NCI-H510A treated with DMSO at 0.1 percent for 48 hours (cell line): ENCODE data around the gene DDX51.
"Not testable (repeated sequence)": the region's sequence is repeated elsewhere in the genome, so short reads cannot be mapped to it uniquely, and the experiment has no call there.

Source experiments
- DNase-seq: peaks from one replicate; lab custom pipeline; 2025; lab: John Stamatoyannopoulos, UW

DDX51 gene

DNA sequence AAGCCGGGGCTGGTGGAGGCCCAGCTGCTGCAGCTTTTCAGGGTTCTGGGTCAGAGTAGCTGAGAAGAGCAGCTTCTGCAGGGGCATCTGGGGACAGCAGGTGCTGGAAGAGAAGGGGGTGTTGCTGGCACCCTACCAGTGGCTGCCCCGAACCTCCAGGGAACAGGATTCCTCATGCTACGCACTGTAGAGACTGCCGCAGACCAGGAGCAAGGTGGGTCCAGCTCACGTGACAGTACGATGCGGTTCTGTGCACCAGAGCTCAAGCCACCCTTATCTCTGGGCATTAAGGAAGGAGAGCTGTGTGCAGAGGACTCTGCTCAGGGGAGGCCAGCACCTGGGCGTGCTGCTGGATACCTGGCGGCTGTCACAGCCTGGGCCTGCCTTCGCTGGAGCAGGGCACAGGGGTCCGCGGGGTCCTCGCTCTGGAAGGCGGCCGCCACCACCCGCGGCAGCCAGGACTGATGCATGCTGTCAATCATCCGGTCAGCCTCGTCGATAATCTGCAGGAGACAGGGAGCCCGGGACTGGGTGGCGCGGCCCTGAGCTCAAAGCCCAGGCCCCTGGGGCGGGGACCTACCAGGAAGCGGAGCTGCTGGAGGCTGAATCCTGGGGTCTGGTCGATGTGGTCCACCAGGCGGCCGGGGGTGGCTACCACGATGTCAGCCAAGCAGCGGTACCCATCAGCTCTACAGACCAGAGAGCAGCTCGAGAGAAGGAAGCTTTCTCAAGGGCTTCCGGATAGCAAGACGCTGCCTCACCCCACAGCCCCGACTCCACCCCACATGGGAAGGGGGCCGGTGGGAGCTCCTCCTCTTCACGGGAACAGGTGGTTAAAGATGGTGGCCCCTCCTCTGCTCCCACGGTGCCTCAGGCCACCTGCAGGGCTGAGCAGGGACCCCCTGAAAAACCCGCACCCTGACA, 2.9 kb downstream of the DDX51 start:
- DNase-seq, result no peak

DNA sequence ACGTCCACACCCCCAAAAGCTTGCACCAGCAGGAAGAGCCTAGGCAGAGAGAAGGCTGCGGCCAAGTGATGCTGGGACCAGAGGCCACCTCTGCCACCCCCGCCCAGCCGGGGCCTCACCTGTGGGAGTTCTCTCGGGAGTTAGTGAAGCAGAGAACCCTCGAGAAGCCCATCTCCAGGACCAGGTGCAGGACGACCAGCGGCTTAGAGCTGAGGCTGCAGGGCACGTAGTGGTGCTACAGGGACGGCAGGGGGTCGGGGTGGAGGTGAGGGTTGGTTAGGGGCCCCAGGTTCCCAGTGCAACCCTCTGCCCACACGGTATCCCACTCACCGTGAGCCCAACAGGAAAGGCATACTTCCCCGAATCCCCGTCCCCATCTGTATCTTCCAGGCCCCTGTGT, 3.6 kb downstream of the DDX51 start:
- no peak for DNase-seq

GRCh38 chr12:132139912-132140311, 4.2 kb downstream of the DDX51 start:
- no peak for DNase-seq

DNA sequence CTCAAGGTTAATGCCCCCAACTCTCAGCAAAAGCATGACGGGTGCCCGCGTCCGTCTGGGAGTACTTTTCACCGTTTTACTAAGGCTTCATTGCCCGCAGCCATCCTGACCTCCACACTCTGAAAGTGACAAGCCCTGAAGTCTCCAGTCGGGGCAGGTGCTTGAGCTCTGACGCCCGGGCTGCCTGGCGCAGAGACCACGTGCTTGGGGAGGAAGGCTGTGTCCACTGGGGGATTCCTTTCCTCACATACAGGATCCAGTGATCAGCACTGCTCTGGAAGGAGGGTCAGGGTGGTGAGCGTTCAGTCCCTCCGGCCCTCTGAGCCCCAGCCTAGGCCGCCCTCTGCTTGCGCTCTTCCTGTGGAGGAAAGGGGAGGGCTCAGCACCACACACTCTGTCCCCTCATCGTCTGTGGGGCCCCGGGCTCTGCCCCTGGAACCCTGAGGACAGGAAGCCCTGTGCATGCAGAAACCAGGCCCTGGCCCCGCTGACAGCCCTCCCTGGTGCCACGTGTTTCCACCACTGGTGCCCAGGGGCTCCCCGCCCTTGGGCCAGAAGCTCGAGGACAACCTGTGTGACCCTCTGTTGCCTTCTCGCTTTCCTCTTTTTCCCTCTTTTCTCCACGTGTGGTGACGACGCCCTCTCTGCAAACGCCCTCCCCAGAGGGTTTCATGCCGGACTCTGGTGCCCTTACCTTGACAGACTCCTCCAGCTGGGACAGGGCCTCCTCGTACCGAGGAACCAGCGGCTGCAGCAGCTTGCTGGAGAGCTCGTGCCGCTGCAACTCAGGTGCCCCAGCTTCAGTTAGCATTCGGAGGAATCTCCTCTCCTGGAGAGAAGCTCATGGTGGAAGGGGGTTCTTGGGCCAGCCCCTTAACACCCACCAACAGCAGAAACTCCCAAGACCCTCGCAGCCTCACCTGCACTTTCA, 4.9 kb downstream of the DDX51 start:
- DNase-seq, result no peak

DNA sequence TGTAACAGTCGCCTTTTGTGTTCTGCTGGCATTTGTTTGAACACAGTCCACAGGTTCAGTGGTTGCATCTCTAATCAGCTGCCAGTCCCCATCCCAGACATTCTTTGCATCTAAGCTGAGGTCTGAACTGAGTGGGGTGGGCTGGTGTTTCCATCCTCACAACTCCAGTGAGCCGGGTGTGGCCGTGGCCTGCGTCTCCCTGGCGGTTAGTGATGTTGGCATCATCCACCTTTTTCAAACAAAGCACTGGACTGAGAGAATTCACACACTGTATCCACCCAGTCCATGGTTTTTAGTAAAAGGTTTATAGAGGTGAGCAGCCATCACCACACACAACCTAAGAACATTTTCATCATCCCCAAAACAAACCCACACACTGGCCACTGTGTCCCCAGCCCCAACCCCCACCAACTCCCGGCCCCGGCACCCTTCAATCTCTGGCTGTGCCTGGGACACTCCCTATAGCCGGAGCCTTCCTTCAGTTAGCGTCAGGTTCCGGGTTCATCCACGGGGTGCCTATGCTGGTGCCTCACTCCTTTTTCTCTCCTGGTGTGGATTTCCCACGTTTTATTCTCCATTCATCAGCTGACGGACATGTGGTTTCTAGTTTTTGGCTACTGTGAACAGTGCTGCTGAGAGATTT, 6.5 kb downstream of the DDX51 start:
- no peak for DNase-seq

GRCh38 chr12:132136226-132136625, 7.9 kb downstream of the DDX51 start:
- not testable (repeated sequence) for DNase-seq

- DNase-seq, result not testable (repeated sequence)
These were observed 9.4 kb downstream of the DDX51 start for GRCh38 chr12:132134653-132135183.

DNA sequence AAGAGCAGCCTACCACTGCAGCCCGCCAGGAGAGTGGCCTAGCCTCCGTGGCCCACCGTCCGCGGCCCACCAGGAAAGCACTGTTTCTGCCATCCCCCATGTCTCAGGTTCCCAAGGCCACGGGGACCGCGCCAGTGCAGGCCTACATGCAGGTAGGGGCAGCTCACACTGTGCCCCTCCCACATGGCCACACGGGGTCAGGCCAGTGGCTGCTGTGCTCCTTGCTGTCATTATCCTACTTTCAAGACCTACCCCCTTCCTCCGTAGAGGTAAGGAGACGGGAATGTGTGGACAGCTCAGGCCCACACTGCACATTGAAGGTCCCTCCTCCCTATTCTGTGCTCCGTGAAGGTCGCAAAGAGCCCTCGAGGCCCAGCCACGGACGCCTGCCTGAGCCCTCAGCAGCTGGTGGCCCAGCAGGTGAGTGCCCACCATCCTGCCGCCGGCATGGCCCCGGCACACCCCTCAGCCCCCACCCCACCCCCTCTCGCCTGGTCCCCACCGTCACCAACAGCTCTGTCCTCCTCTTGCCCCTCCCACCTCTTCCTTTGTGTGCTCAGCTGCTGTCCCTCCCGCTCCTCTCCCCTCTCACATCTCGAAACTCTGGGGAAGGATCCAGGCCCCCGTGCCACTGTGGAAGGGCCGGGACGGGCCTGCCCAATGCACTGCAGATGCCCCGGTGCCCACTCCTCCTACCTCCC, 10.0 kb downstream of the DDX51 start:
- DNase-seq, result peak; percentile 89

DNA sequence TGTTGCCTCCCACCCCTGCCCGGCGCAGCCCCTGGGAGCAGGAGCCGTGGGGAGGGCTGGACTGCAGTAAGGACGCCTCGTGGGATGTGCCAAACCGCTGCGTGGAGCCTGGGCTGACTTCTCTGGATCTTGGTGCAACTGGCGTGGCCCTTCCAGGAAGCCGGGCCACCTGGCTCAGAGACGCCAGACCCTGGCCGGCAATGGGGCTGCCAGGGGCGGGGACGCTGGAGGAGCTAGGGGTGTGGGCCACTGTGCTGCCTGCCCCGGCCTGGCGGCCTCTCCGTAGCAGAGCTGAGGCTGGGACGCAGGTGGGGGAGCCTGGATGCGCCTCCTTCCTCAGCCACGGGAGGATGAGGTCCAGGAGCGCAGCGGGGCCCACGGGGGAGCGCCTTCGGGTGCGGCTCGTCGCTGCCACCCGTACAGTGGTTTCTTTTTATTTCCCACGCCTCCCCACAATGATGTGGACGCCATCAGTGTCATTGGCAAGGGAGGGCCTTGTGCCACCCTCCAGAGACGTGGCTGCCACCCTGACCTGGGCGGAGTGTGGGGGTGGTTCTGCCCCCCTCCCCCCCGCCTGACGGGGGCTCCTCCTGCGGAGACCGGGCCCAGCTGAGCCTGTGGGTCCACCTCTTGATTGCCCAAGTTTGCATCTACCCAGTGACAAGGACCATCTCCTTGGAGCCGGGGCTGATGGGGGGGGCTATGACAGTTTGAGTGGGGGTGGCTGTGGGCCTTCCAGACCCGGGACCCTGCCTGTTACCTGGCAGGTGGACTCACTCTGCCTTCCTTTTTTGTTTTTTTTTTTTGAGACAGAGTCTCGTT, 11.3 kb downstream of the DDX51 start:
- DNase-seq, result no peak

GRCh38 chr12:132131952-132132351, 12.2 kb downstream of the DDX51 start:
- DNase-seq, result no peak

- DNase-seq, result no peak
These were observed 12.9 kb downstream of the DDX51 start for GRCh38 chr12:132131229-132131628.

GRCh38 chr12:132130690-132131089, 13.4 kb downstream of the DDX51 start:
- DNase-seq, result no peak

DNA sequence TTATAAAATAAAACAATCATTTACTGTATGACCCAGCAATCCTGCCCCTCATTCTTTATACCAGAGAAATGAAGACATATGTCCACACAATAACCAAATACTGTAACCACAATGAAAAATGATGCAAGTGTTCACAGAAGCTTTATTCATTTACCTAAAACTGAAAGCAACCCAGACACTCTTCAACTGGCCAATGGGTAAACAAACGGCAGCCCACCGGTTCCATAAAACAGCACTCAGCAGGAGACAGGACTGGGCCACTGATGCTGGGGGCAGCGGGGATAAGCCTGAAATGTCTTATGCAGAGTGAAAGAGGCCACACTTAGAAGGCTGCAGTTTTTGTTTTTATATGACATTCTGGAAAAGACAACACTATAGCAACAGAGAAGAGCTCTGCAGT, 15.1 kb downstream of the DDX51 start:
- no peak for DNase-seq

DNA sequence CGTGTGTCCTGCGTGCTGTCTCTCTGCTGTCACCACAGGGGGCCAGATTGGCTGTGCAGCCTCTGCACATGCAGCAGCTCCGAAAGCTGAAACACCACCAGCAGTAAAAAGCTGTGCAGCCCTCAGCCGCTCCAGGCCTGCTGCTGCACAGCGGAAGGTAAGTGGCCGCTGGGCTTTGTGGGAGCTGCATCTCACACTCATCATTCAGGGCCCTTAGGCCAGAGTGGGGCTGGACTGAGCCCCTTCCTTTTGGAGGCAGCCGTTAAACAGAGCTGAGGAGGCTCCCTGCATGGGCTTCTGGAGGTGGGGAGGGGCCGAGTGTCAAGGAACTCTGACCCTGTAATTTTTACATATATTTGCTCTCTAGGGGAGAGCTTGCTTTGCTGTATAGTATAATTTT, 17.1 kb downstream of the DDX51 start:
- DNase-seq, result no peak

DNA sequence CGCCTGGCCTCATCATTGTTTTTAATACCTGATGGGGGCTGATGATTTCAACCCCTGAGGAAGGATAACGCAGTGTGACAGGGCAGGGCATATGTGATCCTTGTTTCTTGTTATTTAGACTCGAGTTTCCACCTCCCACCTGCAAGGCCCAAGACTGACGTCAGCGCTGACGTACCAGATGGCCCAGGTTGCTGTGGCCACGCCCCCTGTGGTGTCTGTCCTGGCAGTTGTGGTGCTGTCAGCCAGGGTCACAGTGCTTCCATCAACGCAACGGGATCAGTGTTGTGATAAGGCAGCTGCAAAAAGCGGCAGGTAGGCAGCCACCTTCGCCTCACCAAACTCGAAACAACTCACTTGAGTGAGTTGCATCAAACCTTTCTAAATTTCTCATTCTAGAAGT, 18.4 kb downstream of the DDX51 start:
- DNase-seq, result no peak

- no peak for DNase-seq
These were observed 19.2 kb downstream of the DDX51 start for GRCh38 chr12:132124766-132125425.

DNA sequence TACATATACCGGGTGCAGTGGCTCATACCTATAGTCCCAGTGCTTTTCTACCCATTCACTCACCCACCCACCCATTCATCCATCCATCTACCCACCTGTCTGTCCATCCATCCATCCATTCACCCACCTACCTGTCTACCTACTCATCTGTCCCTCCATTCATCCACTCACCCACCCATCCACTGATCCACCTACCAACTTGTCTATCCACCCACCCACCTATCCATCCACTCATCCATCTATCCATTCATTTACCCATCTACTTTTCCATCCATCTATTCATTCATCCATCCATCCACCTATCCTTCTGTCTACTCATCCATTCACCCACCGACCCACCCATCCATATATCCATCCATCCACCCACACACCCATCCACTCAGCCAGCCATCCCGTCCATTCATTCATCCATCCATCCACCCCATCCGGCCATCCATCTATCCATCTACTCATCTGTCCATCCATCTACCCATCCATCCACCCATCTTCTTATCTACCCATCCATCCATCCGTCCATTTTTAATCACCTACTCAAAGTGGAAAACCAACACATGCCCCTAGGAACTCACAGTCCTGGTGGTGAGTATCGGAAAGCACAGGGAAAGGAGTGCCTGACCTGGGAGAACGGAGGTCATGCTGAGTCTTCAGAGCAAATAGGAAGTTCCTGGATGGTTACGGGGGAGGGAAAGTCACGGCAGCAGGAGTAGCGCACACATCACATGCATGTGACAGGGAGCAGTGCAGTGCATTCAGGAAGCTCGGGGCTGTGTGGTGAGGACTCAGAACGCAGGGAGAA, 20.0 kb downstream of the DDX51 start:
- DNase-seq, result no peak

GRCh38 chr12:132121283-132121682, 22.8 kb downstream of the DDX51 start:
- no peak for DNase-seq

DNA sequence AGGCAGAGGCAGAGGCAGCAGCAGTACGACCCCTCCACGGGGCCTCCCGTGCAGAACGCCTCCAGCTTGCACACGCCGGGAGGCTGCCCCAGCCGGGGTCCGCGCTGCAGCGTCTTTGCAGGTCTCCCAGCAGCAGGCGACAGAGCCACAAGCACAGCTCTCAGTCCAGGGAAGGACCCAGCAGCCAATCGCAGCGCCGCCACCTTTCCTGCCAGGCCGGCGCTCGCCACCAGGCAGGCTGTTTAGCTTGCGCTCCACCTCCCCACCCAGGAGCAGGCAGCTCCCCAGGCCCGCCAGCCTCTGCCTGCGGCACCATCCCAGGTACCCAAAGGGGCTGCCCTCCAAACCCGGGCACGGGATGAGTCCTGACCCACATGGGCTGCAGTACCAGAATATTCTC, 25.2 kb downstream of the DDX51 start:
- no peak for DNase-seq
